ENCODE measurements around the gene AKAP13.

DNA sequence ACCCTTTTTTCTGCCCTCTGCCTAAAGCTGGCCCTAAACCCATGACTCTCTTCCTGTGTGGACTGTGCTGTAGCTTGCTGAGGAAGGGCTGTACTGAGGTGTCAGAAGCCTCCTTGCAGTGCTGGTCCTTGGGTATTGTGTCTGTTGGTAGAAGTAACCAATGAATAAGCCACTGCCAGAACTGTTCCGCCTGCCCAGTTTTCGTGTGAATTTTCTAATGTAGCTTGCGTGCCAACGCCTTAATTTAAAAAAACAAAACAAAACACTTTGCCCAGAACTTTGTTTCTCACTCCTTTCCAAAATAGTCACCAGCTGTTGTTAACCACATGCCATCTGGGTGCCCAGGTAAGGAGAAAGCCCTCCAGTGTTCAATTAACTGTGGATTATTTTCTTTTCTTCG lies 312.5 kb downstream of the AKAP13 start:
- TF ChIP-seq EZH2phosphoT487 (conservative IDR thresholded peaks at IDR 0.05; ENCODE audit: low read length): no peak
- TF ChIP-seq CTCF (IDR thresholded peaks at IDR 0.05; ENCODE audit: insufficient read depth, low read length, poor library complexity, severe bottlenecking): no peak

Data from SU-DHL-6 (cell line).